ENCODE measurements around the gene TMEM86A. TPM values are rescaled to one million over a fixed set of nuclear protein-coding genes. Genes with fewer than 3 reads are reported as not detected.

TMEM86A gene
- polyA plus RNA-seq, 1 of the 3 experiments (the other 2 are of a cell fraction), result 1.2 TPM

DNA sequence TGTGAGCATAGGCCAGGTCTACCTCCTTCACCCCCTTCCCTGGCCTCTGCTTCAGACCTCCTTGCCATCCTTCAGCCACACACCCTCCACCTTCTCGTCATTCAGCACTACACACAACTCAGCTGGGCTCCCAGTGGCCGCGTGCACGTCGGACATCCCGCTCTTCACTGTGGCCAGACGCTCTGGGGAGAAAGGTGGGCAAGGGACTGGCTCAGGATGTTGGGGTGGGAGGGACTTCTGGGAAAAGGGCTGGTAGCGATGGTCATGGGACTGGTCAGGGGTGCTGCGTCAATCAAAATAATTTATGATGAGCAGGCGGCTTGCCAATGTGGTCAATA lies 15.8 kb downstream of the TMEM86A start:
- no peaks in the 10 kb centered on the region for H3F3A ChIP-seq (replicated peaks; ENCODE audit: insufficient read depth)
- TF ChIP-seq MXI1 (IDR thresholded peaks at IDR 0.05; ENCODE audit: low read depth, low read length) (no peak), POLR2AphosphoS5 (IDR thresholded peaks at IDR 0.05; ENCODE audit: low read depth, low read length) (no peak), FOSL2 (IDR thresholded peaks at IDR 0.05; ENCODE audit: borderline replicate concordance, low read depth) (no peak), RFX5 (IDR thresholded peaks at IDR 0.05; ENCODE audit: low read length) (no peak), GATA2 (CRISPR knock-in tag; IDR thresholded peaks at IDR 0.05) (no peak), FOXJ3 (CRISPR knock-in tag; IDR thresholded peaks at IDR 0.05) (no peak), ELF1 (IDR thresholded peaks at IDR 0.05) (no peak), CHD2 (IDR thresholded peaks at IDR 0.05; ENCODE audit: low read length, partially characterized antibody) (no peak), TEAD4 (IDR thresholded peaks at IDR 0.05; ENCODE audit: borderline replicate concordance, insufficient read depth) (no peak), EP300 (IDR thresholded peaks at IDR 0.05; ENCODE audit: borderline replicate concordance in 1 of 2, low read depth in 1 of 2, low read length in 1 of 2) (no peak), GABPA (IDR thresholded peaks at IDR 0.05; ENCODE audit: low read depth) (no peak), SMC3 (IDR thresholded peaks at IDR 0.05; ENCODE audit: low read depth, low read length) (no peak), JUND (IDR thresholded peaks at IDR 0.05) (no peak), IRF3 (IDR thresholded peaks at IDR 0.05; ENCODE audit: low read depth, low read length) (no peak), TCF12 (IDR thresholded peaks at IDR 0.05) (no peak)
- TF ChIP-seq, protein P1, sequence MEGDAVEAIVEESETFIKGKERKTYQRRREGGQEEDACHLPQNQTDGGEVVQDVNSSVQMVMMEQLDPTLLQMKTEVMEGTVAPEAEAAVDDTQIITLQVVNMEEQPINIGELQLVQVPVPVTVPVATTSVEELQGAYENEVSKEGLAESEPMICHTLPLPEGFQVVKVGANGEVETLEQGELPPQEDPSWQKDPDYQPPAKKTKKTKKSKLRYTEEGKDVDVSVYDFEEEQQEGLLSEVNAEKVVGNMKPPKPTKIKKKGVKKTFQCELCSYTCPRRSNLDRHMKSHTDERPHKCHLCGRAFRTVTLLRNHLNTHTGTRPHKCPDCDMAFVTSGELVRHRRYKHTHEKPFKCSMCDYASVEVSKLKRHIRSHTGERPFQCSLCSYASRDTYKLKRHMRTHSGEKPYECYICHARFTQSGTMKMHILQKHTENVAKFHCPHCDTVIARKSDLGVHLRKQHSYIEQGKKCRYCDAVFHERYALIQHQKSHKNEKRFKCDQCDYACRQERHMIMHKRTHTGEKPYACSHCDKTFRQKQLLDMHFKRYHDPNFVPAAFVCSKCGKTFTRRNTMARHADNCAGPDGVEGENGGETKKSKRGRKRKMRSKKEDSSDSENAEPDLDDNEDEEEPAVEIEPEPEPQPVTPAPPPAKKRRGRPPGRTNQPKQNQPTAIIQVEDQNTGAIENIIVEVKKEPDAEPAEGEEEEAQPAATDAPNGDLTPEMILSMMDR (IDR thresholded peaks at IDR 0.05), result no peak
- TF ChIP-seq, protein P2, sequence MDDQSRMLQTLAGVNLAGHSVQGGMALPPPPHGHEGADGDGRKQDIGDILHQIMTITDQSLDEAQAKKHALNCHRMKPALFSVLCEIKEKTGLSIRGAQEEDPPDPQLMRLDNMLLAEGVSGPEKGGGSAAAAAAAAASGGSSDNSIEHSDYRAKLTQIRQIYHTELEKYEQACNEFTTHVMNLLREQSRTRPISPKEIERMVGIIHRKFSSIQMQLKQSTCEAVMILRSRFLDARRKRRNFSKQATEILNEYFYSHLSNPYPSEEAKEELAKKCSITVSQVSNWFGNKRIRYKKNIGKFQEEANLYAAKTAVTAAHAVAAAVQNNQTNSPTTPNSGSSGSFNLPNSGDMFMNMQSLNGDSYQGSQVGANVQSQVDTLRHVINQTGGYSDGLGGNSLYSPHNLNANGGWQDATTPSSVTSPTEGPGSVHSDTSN (IDR thresholded peaks at IDR 0.05), result no peak
- no peaks in the 10 kb centered on the region for H3K9me3 ChIP-seq
- no peak overlapping the region for H2AFZ ChIP-seq (ENCODE audit: low read depth)
- WGBS (ENCODE audit: low lambda C conversion rate), result 72% methylated on average over 10 of the region's 10 CpGs
- no peak overlapping the region for H3K27ac ChIP-seq (ENCODE audit: low read depth in 2 of 2, low read length in 1 of 2)
- H4K20me1 ChIP-seq (ENCODE audit: insufficient read depth), result no peaks in the 10 kb centered on the region
- H3K4me3 ChIP-seq (ENCODE audit: low read depth in 2 of 2, low read length in 1 of 2), result no peak overlapping the region
- no peaks in the 10 kb centered on the region for H3K9me2 ChIP-seq
- no peak overlapping the region for H3K4me2 ChIP-seq
- no peak overlapping the region for H3K9ac ChIP-seq
- no peak for DNase-seq
- CTCF ChIA-PET, result interaction anchor here (0.7 kb wide), 1 partner anchor 8 kb away, joined by 3 read pairs; no protein-coding TSS in a partner anchor
- POLR2A ChIA-PET, result no interaction called here
- no peaks in the 10 kb centered on the region for H3K27me3 ChIP-seq (ENCODE audit: insufficient read depth)
- no peaks in the 10 kb centered on the region for H3K36me3 ChIP-seq (replicated peaks in 1 of 2; ENCODE audit: control insufficient read depth in 1 of 2, insufficient read depth in 2 of 2, low read length in 1 of 2)
- H3K79me2 ChIP-seq (ENCODE audit: insufficient read depth), result no peaks in the 10 kb centered on the region
- H3K4me1 ChIP-seq (ENCODE audit: control insufficient read depth in 1 of 2, insufficient read depth in 2 of 2, low read depth in 1 of 2, low read length in 1 of 2), result no peaks in the 10 kb centered on the region; a peak in 1 of 4 replicates
